ENCODE measurements around the gene COG3.
A peak's percentile ranks its signal among the peaks of the same experiment; 100 is the strongest.

COG3 gene

GRCh38 chr13:45503658-45504057 lies 38.9 kb downstream of the COG3 start:
- DNase-seq (ENCODE audit: low read depth), result no peak

DNA sequence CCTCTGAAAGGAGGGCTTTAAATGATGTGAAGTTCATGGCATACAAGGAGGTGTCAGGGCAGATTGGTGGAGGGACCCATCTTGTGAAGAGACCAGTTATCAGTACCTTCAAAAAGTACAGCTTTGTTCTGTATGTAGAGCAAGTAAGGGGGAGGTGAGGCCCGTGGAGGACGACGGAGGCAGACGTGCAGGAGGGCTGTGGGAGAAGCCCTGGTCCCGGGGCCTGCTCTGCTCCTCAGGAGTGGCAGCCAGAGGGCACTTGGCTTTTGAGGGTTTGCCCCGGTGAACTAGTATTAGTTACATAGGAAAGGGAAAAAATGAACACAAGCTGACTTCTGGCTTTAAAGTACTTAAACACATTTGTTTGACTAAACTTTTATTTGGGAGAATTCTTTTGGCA lies 42.1 kb downstream of the COG3 start:
- no peak for DNase-seq (ENCODE audit: low read depth)

DNA sequence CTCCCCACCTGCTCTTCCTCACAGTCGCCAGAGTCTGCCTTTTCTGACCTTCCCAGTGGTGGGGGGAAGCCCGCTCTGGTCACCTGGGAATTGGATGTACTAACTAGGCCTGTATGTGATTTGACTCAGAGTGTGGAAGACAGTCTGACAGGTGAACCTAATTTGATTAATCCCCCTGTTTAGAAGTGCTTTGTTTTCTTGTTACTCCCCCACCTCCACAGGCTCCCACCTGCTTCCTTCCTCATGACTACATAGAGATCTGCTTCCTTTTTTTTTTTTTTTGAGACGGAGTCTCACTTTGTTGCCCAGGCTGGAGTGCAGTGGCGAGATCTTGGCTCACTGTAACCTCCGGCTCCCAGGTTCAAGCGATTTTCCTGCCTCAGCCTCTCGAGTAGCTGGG lies 44.0 kb downstream of the COG3 start:
- no peak for DNase-seq (ENCODE audit: low read depth)

DNA sequence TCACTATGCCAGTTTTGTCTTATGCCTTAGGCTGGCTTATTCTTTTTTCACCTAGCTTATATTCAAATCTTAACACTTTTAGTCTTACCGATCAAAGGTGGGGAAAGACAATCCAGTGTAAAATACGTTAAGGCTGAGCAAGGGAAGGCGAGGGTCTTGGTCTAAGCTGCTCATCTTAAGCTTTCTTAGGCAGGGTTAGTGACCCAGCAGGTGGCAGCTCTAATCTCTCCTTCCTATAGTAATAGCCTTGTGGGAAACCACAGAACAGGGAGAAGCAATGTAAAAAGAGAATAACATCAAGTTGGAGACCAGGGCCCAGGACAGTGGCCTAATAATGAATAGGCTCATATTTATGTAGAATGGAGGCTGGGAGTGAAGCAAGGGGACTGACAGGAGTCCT lies 45.9 kb downstream of the COG3 start:
- DNase-seq (ENCODE audit: low read depth), result no peak

- DNase-seq (ENCODE audit: low read depth), result peak; percentile 23
These were observed 46.8 kb downstream of the COG3 start for GRCh38 chr13:45511310-45512097.

DNA sequence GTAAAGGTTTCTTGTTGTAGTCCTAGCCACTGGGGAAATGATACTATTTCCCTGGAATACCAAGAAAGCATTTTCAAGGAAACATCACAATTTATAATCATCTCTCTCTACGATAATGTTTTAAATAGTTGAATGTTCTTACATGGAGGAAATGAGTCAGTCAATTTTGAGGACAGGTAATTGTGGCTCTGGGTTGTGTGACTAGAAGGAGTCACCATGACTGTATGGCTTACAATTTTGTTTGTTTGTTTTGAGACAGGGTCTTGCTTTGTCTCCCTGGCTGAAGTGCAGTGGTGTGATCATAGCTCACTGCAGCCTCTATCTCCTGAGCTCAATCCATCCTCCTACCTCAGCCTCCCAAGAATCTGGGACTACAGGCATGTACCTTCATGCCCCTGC lies 47.4 kb downstream of the COG3 start:
- DNase-seq (ENCODE audit: low read depth), result no peak

GRCh38 chr13:45516757-45517156 lies 52.0 kb downstream of the COG3 start:
- no peak for DNase-seq (ENCODE audit: low read depth)

DNA sequence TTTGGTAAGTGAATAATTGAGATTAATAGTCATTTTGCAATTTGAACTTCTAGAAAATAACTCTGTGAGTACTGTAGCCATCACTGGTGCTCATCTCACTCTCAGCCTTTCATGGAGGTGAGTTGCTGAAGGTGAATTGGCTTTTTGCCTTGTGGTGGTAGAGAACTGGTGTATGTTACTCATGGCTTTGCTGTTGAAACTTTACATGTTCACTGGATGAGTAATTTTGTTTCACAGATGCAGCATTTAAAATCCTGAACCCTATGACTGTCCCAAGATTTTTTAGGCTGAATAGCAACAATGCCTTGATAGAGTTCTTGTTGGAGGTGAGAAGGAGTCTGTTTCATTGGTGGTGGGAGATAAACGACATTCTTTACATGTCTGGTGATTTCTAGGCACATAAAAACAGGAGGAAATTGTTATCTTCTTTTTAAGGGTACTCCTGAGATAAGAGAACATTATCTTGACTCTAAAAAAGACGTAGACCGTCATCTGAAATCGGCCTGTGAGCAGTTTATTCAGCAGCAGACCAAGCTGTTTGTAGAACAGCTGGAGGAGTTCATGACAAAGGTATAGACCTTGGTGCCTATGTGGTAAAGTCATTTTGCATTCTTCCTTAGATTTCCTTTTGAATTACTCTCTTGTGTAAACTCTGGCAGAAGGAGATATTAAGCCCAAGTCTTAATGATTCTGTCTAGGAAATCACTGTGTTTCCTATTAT lies 53.9 kb downstream of the COG3 start:
- DNase-seq (ENCODE audit: low read depth), result peak; percentile 13

DNA sequence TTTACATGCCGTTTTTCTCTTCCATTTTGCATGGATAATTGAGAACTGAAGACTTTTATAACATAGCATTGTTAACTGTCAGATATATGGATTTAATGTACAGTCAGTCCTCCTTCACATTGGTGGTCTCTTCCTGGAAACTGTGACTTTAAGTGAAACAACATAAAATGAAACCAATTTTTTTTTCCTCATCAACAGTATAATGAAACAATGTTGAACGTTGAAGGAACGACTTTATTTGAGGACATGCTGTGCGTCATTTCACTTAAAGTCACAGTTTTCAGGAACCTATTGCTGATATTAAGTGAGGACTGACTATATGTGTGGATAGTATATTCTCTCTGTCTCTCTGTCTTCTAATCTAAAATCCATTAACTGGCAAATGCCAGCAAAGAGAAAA lies 54.8 kb downstream of the COG3 start:
- DNase-seq (ENCODE audit: low read depth), result no peak

DNA sequence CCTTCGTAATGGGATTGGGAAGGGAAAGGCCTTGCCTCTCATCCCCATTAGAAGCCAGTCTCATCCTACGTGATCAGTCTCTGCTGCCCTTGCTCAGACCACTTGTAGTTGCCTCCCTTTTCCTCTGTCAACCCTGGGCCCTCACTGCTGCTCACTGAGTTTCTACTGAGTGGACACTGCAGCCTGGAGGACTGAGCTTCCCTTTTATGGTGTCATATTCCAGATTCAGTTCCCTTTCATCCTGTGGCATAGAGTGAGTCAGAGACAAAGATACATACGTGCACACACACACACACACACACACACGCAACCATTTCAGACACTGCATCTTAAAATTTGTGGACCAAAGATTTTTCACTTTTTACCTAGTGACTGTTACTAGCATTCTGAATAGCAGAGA lies 56.6 kb downstream of the COG3 start:
- peak; percentile 22 for DNase-seq (ENCODE audit: low read depth)

GRCh38 chr13:45522571-45522970 lies 57.8 kb downstream of the COG3 start:
- DNase-seq (ENCODE audit: low read depth), result peak; percentile 25

DNA sequence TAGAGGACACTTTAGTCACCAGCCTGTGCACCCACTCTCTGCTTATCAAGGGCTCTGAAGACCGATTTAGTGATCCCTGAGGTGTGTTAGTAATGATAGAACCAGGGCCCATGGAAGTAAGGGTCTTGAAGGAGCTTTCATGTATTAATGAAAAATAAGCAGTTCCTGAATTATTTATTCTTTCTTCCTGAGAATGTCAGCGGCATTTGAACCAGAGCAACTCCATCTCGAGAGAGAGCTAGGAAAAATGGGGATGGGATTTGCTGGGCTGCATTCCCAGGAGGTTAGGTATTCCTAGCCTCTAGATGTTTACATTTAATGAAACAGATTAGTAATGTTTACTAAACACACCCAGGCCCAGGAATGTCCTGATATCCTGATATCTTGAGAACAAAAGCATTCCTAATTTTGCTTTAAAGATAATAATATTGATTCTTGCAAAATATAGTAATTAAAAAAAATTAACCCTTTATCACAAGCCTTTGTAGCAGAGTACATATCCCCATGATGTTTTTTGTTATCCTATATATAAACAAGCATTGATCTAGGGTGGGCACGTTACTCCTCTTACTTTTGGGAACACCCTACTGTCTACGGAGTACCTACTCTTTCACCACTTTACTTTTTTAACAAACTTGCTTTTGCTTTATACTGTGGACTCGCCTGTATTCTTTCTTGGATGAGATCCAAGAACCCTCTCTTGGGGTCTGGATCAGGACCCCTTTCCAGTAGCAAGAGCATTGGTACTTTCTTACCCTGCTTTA lies 63.1 kb downstream of the COG3 start:
- DNase-seq (ENCODE audit: low read depth), result no peak

- DNase-seq (ENCODE audit: low read depth), result no peak
These were observed 65.0 kb downstream of the COG3 start for GRCh38 chr13:45529758-45530157.

GRCh38 chr13:45534604-45535003 lies 69.9 kb downstream of the COG3 start:
- DNase-seq (ENCODE audit: low read depth), result no peak

DNA sequence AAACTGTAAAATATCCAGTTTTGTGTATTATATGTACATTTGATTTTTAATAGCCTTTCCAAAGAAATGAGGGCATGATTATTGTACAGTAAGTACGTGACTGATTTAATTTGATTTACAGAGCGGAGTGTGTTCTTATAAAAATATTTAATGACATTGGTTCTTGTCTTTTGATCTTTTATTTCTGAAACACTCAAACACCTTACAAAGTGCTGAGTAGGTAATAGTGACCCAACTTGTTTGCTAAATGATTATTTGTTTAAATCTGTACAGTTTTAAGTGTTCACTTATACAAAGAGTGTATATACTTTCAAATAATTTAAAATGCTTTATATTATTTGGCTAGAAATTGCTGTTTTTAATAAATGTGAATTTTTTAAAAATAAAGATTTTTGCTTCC lies 71.5 kb downstream of the COG3 start:
- DNase-seq (ENCODE audit: low read depth), result no peak

GRCh38 chr13:45537516-45537915 lies 72.8 kb downstream of the COG3 start:
- DNase-seq (ENCODE audit: low read depth), result no peak

DNA sequence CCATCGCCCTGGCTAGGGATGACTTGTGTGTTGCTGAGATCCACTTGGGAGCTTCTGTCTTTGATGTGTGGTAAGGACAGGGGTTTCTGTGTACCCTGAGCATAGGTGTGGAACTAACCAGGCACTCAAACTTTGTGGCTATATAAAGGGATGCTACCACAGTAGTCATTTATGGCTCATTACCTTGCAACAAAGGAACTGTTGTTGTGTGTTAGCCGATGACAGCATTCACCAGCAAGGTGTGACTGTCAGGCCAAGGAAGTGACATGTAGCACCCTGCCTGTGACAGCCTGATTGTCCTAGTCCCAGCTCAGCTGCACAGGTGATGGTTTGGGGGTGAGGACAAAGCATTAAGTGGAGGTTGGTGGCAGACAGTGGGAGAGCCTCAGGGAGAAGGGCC lies 73.6 kb downstream of the COG3 start:
- DNase-seq (ENCODE audit: low read depth), result no peak

- no peak for DNase-seq (ENCODE audit: low read depth)
These were observed 75.5 kb downstream of the COG3 start for GRCh38 chr13:45540195-45540594.

GRCh38 chr13:45540864-45541263 lies 76.1 kb downstream of the COG3 start:
- DNase-seq (ENCODE audit: low read depth), result no peak

DNA sequence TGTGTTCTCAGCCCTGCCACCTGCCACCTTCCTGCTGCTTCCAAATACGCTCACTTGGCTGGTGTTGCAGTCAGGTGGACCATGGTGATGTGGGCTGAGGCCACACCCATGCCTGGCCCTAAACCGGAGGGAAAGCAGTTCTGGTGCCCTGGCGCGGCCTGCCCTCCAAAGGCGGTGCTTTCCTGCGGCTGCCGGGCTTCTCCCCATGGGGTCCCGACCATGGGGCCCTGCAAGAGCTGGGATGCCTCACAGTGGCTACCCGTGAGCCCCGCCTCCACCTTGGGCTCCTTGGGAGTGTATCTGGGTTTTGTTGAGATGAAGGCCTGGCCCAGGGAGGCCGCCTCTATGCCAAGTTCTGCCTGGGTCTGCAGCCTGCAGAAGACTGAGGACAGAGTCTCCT lies 77.1 kb downstream of the COG3 start:
- DNase-seq (ENCODE audit: low read depth), result no peak

GRCh38 chr13:45542391-45542790 lies 77.7 kb downstream of the COG3 start:
- no peak for DNase-seq (ENCODE audit: low read depth)

DNA sequence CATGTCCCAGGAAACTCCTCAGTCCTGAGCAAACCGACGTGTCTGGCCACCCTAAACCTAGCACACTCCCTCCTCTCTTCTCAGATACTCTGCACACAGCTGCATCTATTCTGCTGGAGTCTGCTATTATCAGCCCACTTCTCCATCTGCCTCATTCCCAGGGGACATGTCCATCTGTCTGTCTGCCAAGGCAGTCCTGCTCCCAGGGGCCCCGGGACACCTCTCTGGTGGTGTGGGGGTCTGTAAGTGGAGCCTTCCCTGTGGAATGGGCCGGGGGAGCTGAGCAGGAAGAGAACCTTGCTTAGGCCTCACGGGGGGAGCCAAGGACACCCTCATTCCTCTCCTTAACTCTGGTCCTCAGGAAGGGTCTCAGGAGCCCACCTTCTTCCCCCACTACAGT lies 78.1 kb downstream of the COG3 start:
- DNase-seq (ENCODE audit: low read depth), result no peak

DNA sequence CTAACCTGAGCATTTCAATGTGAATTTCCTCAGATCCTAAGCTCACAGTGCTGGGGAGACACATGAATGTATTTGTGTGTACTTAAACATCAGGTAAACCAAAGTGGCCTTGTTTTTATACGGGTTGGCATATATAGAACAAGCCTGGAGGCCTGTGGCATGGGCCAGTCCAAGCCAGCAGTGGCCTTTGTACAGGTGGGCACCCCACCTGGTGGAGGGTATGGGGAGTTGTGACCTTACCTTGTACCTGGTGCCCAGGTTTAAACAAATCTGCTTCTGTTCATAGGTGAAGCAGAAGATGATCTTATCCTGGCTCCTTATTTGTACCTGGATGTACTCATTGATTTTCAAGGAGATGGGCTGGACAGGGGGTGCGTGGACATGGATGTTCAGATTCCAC lies 79.8 kb downstream of the COG3 start:
- DNase-seq (ENCODE audit: low read depth), result no peak

Measured in GM04503 (cell line).